Measurements from ENCODE around the gene MRFAP1.
"Not testable (repeated sequence)": the region's sequence is repeated elsewhere in the genome, so short reads cannot be mapped to it uniquely, and the experiment has no call there.

The MRFAP1 gene

GRCh38 chr4:6620296-6620695, 20.2 kb upstream of the MRFAP1 start:
- Histone ChIP-seq H3K36me3 (peaks cover 37 to 68% (median 54%) of the 10 kb centered on the region in 11 experiments), H3K27ac (no peak overlapping the region), H3K9me3 (replicated peaks in 1 of 11) (peaks cover 0 to 4% (median 0%) of the 10 kb centered on the region in 11 experiments; a peak in 1 of 22 replicates), H3K4me1 (no peaks in the 10 kb centered on the region; a peak in 1 of 20 replicates), H3K4me3 (no peak overlapping the region), H4K20me1 (peaks cover 0 to 19% (median 0%) of the 10 kb centered on the region in 11 experiments; a peak in 1 of 22 replicates), H3K4me2 (no peak overlapping the region), H3K27me3 (no peaks in the 10 kb centered on the region), H3K9ac (no peak overlapping the region)
- no peak for TF ChIP-seq Cebpa-rat (IDR thresholded peaks at IDR 0.05)

GRCh38 chr4:6620891-6621555, 19.5 kb upstream of the MRFAP1 start:
- TF ChIP-seq Cebpa-rat (IDR thresholded peaks at IDR 0.05), result no peak
- Histone ChIP-seq H3K4me1 (peaks cover 0 to 3% (median 0%) of the 10 kb centered on the region in 10 experiments; a peak in 2 of 20 replicates), H3K9me3 (replicated peaks in 1 of 11) (peaks cover 0 to 4% (median 0%) of the 10 kb centered on the region in 11 experiments; a peak in 1 of 22 replicates), H3K4me2 (no peak overlapping the region), H3K4me3 (no peak overlapping the region), H4K20me1 (peaks cover 0 to 19% (median 0%) of the 10 kb centered on the region in 11 experiments; a peak in 1 of 22 replicates), H3K27me3 (no peaks in the 10 kb centered on the region), H3K9ac (no peak overlapping the region), H3K27ac (no peak overlapping the region), H3K36me3 (peaks cover 32 to 62% (median 47%) of the 10 kb centered on the region in 11 experiments)

- H3K27me3 ChIP-seq, result no peaks in the 10 kb centered on the region
- no peak overlapping the region for H3K4me3 ChIP-seq
- H3K4me1 ChIP-seq, result peaks cover 0 to 3% (median 0%) of the 10 kb centered on the region in 10 experiments; a peak in 2 of 20 replicates
- peaks cover 0 to 19% (median 0%) of the 10 kb centered on the region in 11 experiments; a peak in 1 of 22 replicates for H4K20me1 ChIP-seq
- peaks cover 0 to 3% (median 0%) of the 10 kb centered on the region in 11 experiments; a peak in 1 of 22 replicates for H3K9me3 ChIP-seq (replicated peaks in 1 of 11)
- TF ChIP-seq Cebpa-rat (IDR thresholded peaks at IDR 0.05), result no peak
- no peak overlapping the region for H3K27ac ChIP-seq
- no peak overlapping the region for H3K4me2 ChIP-seq
- peaks cover 27 to 56% (median 42%) of the 10 kb centered on the region in 11 experiments for H3K36me3 ChIP-seq
- no peak overlapping the region for H3K9ac ChIP-seq
Observed at GRCh38 chr4:6621556-6621927, 18.9 kb upstream of the MRFAP1 start.

DNA sequence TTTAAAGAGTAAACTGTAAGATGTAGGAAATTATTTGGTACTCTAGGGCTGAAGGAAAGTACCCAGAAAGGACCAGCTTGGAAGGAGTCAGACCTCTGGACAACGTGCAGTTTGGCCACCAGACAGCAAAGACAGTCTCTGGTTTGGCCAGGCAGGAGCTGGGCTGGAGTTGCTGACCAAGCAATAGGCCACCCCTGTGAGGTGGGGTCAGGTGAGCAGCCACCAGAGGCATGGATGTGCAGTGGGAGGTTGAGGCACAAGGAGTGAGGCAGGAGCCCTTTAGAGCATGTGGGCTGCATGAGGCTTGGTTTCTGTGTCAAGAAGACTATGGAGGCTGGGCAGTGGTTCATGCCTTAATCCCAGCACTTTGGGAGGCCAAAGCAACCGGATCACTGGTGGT, 17.7 kb upstream of the MRFAP1 start:
- Histone ChIP-seq H3K36me3 (peaks cover 15 to 44% (median 30%) of the 10 kb centered on the region in 11 experiments; a peak in 20 of 22 replicates), H4K20me1 (peaks cover 0 to 19% (median 0%) of the 10 kb centered on the region in 11 experiments; a peak in 1 of 22 replicates), H3K4me2 (no peak overlapping the region), H3K27me3 (no peaks in the 10 kb centered on the region), H3K27ac (no peak overlapping the region), H3K4me3 (no peak overlapping the region), H3K9ac (no peak overlapping the region), H3K4me1 (peaks cover 0 to 3% (median 0%) of the 10 kb centered on the region in 10 experiments; a peak in 2 of 20 replicates), H3K9me3 (replicated peaks in 1 of 11) (no peaks in the 10 kb centered on the region)
- no peak for TF ChIP-seq Cebpa-rat (IDR thresholded peaks at IDR 0.05)

DNA sequence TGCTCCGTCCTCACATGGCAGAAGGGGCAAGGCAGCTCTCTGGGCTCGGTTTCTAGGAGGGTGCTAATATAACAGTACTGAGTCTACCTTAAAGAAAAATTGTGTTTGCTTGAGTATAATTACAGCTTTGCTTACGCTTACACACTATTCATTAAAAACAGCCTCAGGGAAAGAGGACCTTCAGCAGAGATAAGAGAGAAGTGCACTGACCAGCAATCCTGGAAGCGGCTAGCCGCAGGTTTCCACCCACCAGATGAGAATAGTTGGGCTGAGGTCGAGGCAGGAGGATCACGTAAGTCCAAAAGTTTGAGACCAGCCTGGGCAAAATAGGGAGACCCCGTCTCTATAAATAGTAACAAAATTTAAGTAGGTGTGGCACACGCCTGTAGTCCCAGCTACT, 15.2 kb upstream of the MRFAP1 start:
- Histone ChIP-seq H3K4me2 (no peak overlapping the region), H3K9ac (no peak overlapping the region), H4K20me1 (0 out of 22 replicates have a peak, but pooled peaks cover 0 to under 1% (median 0%) of the 10 kb centered on the region in 11 experiments), H3K36me3 (peaks cover under 1 to 19% (median 5%) of the 10 kb centered on the region in 11 experiments; a peak in 10 of 22 replicates), H3K9me3 (replicated peaks in 1 of 11) (peaks cover 0 to 4% (median 0%) of the 10 kb centered on the region in 11 experiments; a peak in 3 of 22 replicates), H3K4me1 (peaks cover 0 to 3% (median under 1%) of the 10 kb centered on the region in 10 experiments; a peak in 5 of 20 replicates), H3K27me3 (no peaks in the 10 kb centered on the region), H3K4me3 (no peak overlapping the region), H3K27ac (no peak overlapping the region)
- TF ChIP-seq Cebpa-rat (IDR thresholded peaks at IDR 0.05), result no peak

GRCh38 chr4:6626066-6626465, 14.4 kb upstream of the MRFAP1 start:
- Histone ChIP-seq H4K20me1 (no peaks in the 10 kb centered on the region), H3K36me3 (peaks cover 0 to 13% (median 4%) of the 10 kb centered on the region in 11 experiments; a peak in 6 of 22 replicates), H3K9ac (no peak overlapping the region), H3K4me3 (no peak overlapping the region), H3K4me2 (no peak overlapping the region), H3K27me3 (no peaks in the 10 kb centered on the region), H3K4me1 (peaks cover 4 to 9% (median 8%) of the 10 kb centered on the region in 10 experiments; a peak in 17 of 20 replicates), H3K27ac (no peak overlapping the region), H3K9me3 (replicated peaks in 1 of 11) (peaks cover 0 to 9% (median 4%) of the 10 kb centered on the region in 11 experiments; a peak in 6 of 22 replicates)
- TF ChIP-seq Cebpa-rat (IDR thresholded peaks at IDR 0.05), result no peak

- no peak overlapping the region for H3K4me2 ChIP-seq
- peaks cover 8 to 26% (median 17%) of the 10 kb centered on the region in 10 experiments for H3K4me1 ChIP-seq
- H3K27me3 ChIP-seq, result no peaks in the 10 kb centered on the region
- peaks cover 0 to 10% (median 4%) of the 10 kb centered on the region in 11 experiments; a peak in 6 of 22 replicates for H3K9me3 ChIP-seq (replicated peaks in 1 of 11)
- no peak overlapping the region for H3K4me3 ChIP-seq
- no peaks in the 10 kb centered on the region for H4K20me1 ChIP-seq
- H3K36me3 ChIP-seq, result no peaks in the 10 kb centered on the region
- no peak overlapping the region for H3K27ac ChIP-seq
- TF ChIP-seq Cebpa-rat (IDR thresholded peaks at IDR 0.05), result no peak
- no peak overlapping the region for H3K9ac ChIP-seq
Observed at GRCh38 chr4:6627832-6628231, 12.7 kb upstream of the MRFAP1 start.

DNA sequence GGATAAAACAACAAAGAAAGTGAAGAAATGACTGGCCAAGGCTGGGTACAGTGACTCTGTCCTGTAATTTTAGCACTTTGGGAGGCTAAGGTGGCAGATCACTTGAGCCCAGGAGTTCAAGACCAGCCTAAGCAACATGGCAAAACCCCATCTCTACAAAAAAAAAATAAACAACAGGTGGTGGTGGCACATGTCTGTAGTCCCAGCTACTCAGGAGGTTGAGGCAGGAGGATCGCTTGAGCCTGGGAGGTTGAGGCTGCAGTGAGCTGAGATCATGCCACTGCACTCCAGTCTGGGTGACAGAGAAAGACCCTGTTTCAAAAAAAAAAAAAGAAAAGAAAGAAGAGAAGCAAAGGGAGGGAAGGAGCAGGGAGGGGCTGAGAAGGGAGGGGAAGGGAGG, 12.0 kb upstream of the MRFAP1 start:
- H3K9ac ChIP-seq, H3K4me2 ChIP-seq, H3K4me3 ChIP-seq, H3K36me3 ChIP-seq, H4K20me1 ChIP-seq, H3K27ac ChIP-seq, H3K27me3 ChIP-seq: not testable (repeated sequence)
- H3K9me3 ChIP-seq (replicated peaks in 1 of 11), result peaks cover 0 to 10% (median 4%) of the 10 kb centered on the region in 11 experiments; a peak in 6 of 22 replicates
- peaks cover 14 to 32% (median 23%) of the 10 kb centered on the region in 10 experiments for H3K4me1 ChIP-seq

- H3K9ac ChIP-seq, result peak overlapping the region in 1 of 11 experiments; percentile 18; a peak in 2 of 22 replicates
- no peak overlapping the region for H3K4me3 ChIP-seq
- no peaks in the 10 kb centered on the region for H3K27me3 ChIP-seq
- peak overlapping the region in 2 of 11 experiments; percentile 5 to 68; a peak in 1 of 22 replicates for H3K4me2 ChIP-seq
- no peaks in the 10 kb centered on the region for H4K20me1 ChIP-seq
- H3K9me3 ChIP-seq (replicated peaks in 1 of 11), result peaks cover 0 to 10% (median 4%) of the 10 kb centered on the region in 11 experiments; a peak in 6 of 22 replicates
- H3K36me3 ChIP-seq, result no peaks in the 10 kb centered on the region
- peak overlapping the region in 8 of 11 experiments; percentile 66 to 80 (median 71); a peak in 8 of 22 replicates for H3K27ac ChIP-seq
- no peak for TF ChIP-seq Cebpa-rat (IDR thresholded peaks at IDR 0.05)
- peaks cover 25 to 43% (median 38%) of the 10 kb centered on the region in 10 experiments for H3K4me1 ChIP-seq
Observed at GRCh38 chr4:6632125-6632524, 8.4 kb upstream of the MRFAP1 start.
